Keratinocyte (primary cell): Measurements from ENCODE around the gene SGSM1. TPM values are rescaled to one million over a fixed set of nuclear protein-coding genes. Genes with fewer than 3 reads are reported as not detected.

Source experiments
- DNase-seq: peaks from one replicate; pipeline ENCODE4 v3.0.0-alpha.2; 2011; ENCODE audit warnings: low read depth, missing footprints, low spot score
- FAIRE-seq: peaks from 2 replicates; lab custom pipeline; 2011; peaks lifted over from hg19 to GRCh38; lab: Jason Lieb, UNC
- H2AFZ ChIP-seq: 2 replicates; pipeline ENCODE4 v1.6.0; 2012; ENCODE audit warnings: low read length, control low read depth, inconsistent platforms; ENCODE audit not compliant: control insufficient read depth
- H3K27ac ChIP-seq: 2 replicates; pipeline ENCODE4 v1.5.1; 2011; ENCODE audit warnings: low read length; ENCODE audit not compliant: control insufficient read depth, insufficient read depth
- H3K27me3 ChIP-seq: 3 replicates; pipeline ENCODE4 v1.6.0; 2011; ENCODE audit warnings: low read length; ENCODE audit not compliant: control insufficient read depth, insufficient read depth; ENCODE audit errors: extremely low read depth
- H3K36me3 ChIP-seq, 2 experiments: 2 replicates in 1 of 2; 3 replicates in 1 of 2; pipeline ENCODE4 v1.5.1; 2011; ENCODE audit warnings: low read length in 2 of 2, mild to moderate bottlenecking in 1 of 2; ENCODE audit not compliant: control insufficient read depth in 2 of 2, insufficient read depth in 2 of 2; ENCODE audit errors: extremely low read depth in 1 of 2
- H3K4me1 ChIP-seq: 3 replicates; pipeline ENCODE4 v1.5.1; 2011; ENCODE audit warnings: low read length; ENCODE audit not compliant: control insufficient read depth, insufficient read depth; ENCODE audit errors: extremely low read depth
- H3K4me2 ChIP-seq: 3 replicates; pipeline ENCODE4 v1.6.0; 2011; ENCODE audit warnings: low read depth, low read length; ENCODE audit not compliant: control insufficient read depth, insufficient read depth; ENCODE audit errors: extremely low read depth
- H3K4me3 ChIP-seq, 3 experiments: fragments of 200-600 bp in 1 of 3; sonication (generic) in 1 of 3; 2 replicates in 2 of 3; 3 replicates in 1 of 3; pipeline ENCODE4 v1.5.1; 2011 to 2016; ENCODE audit warnings: low read length in 3 of 3, mild to moderate bottlenecking in 3 of 3, control low read depth in 2 of 3, inconsistent platforms in 1 of 3, low read depth in 1 of 3, mixed read lengths in 1 of 3, mixed run types in 1 of 3, moderate library complexity in 1 of 3; ENCODE audit not compliant: control insufficient read depth in 2 of 3, insufficient read depth in 2 of 3; ENCODE audit errors: extremely low read depth in 1 of 3
- H3K79me2 ChIP-seq: 2 replicates; pipeline ENCODE4 v1.6.0; 2012; ENCODE audit warnings: low read length; ENCODE audit not compliant: control insufficient read depth, insufficient read depth
- H3K9ac ChIP-seq: 3 replicates; pipeline ENCODE4 v1.6.0; 2011; ENCODE audit warnings: low read length; ENCODE audit not compliant: control insufficient read depth, insufficient read depth; ENCODE audit errors: extremely low read depth
- H3K9me1 ChIP-seq: 3 replicates; pipeline ENCODE4 v1.6.0; 2011; ENCODE audit warnings: low read length; ENCODE audit not compliant: control insufficient read depth, insufficient read depth; ENCODE audit errors: extremely low read depth
- H3K9me3 ChIP-seq: 2 replicates; pipeline ENCODE4 v1.5.1; 2012; ENCODE audit warnings: low read depth, low read length; ENCODE audit not compliant: control insufficient read depth
- H4K20me1 ChIP-seq: 3 replicates; pipeline ENCODE4 v1.6.0; 2011; ENCODE audit warnings: low read length; ENCODE audit not compliant: control insufficient read depth, insufficient read depth; ENCODE audit errors: extremely low read depth
- CTCF ChIP-seq, 3 experiments: IDR thresholded peaks in 1 of 3; conservative IDR thresholded peaks in 1 of 3; optimal IDR thresholded peaks in 1 of 3; 2 replicates in 2 of 3; 3 replicates in 1 of 3; pipeline versions ENCODE3 to v1.5.1; 2011; ENCODE audit warnings: low read length in 3 of 3, mild to moderate bottlenecking in 3 of 3, moderate library complexity in 2 of 3, control low read depth in 1 of 3, inconsistent platforms in 1 of 3; ENCODE audit not compliant: insufficient read depth in 2 of 3; ENCODE audit errors: extremely low read depth in 1 of 3
- EZH2 ChIP-seq: IDR thresholded peaks from one replicate; pipeline ENCODE4 v1.6.1; 2012; ENCODE audit warnings: inconsistent platforms, mild to moderate bottlenecking, low read length, moderate library complexity
- dilution Hi-C: fragments of 300-500 bp; cut with MboI; formaldehyde crosslinking; loops from one replicate; pipeline ENCODE4 v1.7.0; 2020; ENCODE audit warnings: low sequenced_read_pairs; ENCODE audit not compliant: extremely low pct_ligation_motif_present
- polyA plus RNA-seq, 5 experiments: library from polyadenylated mRNA; depleted of rRNA in 3 of 5; stranded (reverse) in 3 of 5; stranded (forward) in 1 of 5; unstranded in 1 of 5; fragments of >200 nt; gene quantifications; 1 replicate in 1 of 5; 2 replicates in 3 of 5; 3 replicates in 1 of 5; pipeline versions ENCODE4 v1.2.1 to v1.2.3, GENCODE V29; 2011 to 2012; ENCODE audit warnings: missing spikeins in 2 of 5, low read depth in 1 of 5, low replicate concordance in 1 of 5

The SGSM1 gene
- polyA plus RNA-seq, 1 donor (not counting 4 experiments of a cell fraction or from before 2014, with no cell fraction given) = not detected

DNA sequence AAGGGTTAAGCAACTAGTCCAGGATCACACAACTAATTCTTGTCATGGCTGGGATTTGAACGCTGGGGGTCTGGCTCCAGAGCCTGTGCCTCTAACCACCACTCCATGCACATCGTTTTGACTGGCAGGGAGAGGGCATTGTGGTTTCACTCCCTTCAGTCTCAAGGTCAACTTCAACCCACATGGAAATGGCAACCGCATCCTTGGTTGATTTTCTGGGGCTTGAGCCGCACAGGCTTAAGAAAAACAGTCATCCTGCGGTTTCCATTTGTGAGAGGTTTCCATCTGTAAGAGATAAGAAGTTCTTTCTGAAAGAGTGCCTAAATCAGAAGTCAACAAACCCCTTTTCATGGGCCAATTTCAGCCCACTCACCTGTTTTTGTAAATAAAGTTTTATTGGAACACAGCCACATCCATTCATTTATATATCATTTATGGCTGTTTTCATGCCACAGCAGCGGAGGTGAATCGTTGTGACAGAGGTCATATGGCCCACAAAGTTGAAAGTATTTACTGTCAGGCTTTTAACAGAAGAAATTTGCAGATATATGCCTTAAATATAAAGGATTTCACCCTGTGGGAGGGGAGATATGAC is 65.7 kb downstream of the SGSM1 start:
- no peaks in the 10 kb centered on the region for H3K9me3 ChIP-seq
- no peak overlapping the region for H3K4me3 ChIP-seq
- H3K9me1 ChIP-seq = peaks cover 2% of the 10 kb centered on the region
- no peak overlapping the region for H2AFZ ChIP-seq
- dilution Hi-C loops = no loop called here
- H3K27me3 ChIP-seq = no peaks in the 10 kb centered on the region
- H3K4me2 ChIP-seq = no peak overlapping the region
- H3K36me3 ChIP-seq = no peaks in the 10 kb centered on the region
- DNase-seq (no peak), FAIRE-seq (no peak)
- no peaks in the 10 kb centered on the region for H3K79me2 ChIP-seq
- no peak overlapping the region for H3K27ac ChIP-seq
- no peaks in the 10 kb centered on the region for H4K20me1 ChIP-seq
- TF ChIP-seq CTCF (optimal IDR thresholded peaks at IDR 0.05 in 1 of 3, IDR thresholded peaks at IDR 0.05 in 1 of 3, conservative IDR thresholded peaks at IDR 0.05 in 1 of 3; ENCODE audit: extremely low read depth in 1 of 3, insufficient read depth in 2 of 3, low read length in 3 of 3) = no peak
- TF ChIP-seq EZH2 = no peak
- no peak overlapping the region for H3K9ac ChIP-seq
- H3K4me1 ChIP-seq = no peaks in the 10 kb centered on the region

DNA sequence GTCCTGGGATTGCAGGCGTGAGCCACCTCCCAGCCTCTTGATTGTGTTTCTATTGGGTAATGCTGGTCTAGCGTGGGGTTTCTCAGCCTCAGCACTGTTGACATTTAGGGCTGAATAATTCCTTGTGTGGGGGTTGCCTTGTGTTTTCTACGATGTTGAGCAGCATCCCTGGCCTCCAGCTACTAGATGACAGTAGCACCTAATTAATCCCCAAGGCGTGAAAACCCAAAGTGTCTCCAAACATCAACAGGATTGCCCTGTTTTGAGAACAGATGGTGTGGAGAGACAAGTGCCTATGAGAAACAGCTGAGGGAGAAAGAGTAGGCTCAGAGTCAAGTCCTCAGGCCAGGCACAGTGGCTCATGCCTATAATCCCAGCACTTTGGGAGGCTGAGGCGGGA is 67.2 kb downstream of the SGSM1 start:
- H3K4me2 ChIP-seq = no peak overlapping the region
- no peaks in the 10 kb centered on the region for H3K9me1 ChIP-seq
- FAIRE-seq = no peak
- no peak for TF ChIP-seq CTCF (optimal IDR thresholded peaks at IDR 0.05 in 1 of 3, IDR thresholded peaks at IDR 0.05 in 1 of 3, conservative IDR thresholded peaks at IDR 0.05 in 1 of 3; ENCODE audit: extremely low read depth in 1 of 3, insufficient read depth in 2 of 3, low read length in 3 of 3)
- TF ChIP-seq EZH2 = no peak
- H3K27ac ChIP-seq = no peak overlapping the region
- H3K9me3 ChIP-seq = no peaks in the 10 kb centered on the region
- H2AFZ ChIP-seq = no peak overlapping the region
- H3K27me3 ChIP-seq = no peaks in the 10 kb centered on the region
- no peaks in the 10 kb centered on the region for H4K20me1 ChIP-seq
- dilution Hi-C loops = no loop called here
- no peak for DNase-seq
- no peaks in the 10 kb centered on the region for H3K36me3 ChIP-seq
- H3K4me3 ChIP-seq = no peak overlapping the region
- no peaks in the 10 kb centered on the region for H3K79me2 ChIP-seq
- H3K9ac ChIP-seq = no peak overlapping the region
- H3K4me1 ChIP-seq = no peaks in the 10 kb centered on the region
